Left ventricle myocardium inferior (tissue), 1 donor: Measurements from ENCODE around the gene SMIM41. TPM values are rescaled to one million over a fixed set of nuclear protein-coding genes. Genes with fewer than 3 reads are reported as not detected.

ENCODE experiments used
- DNase-seq: peaks from one replicate; pipeline ENCODE4 v3.0.0-alpha.2; 2020
- H3K27ac ChIP-seq: fragments of 200-600 bp; replicated peaks from 2 replicates; pipeline ENCODE4 v1.8.0; 2021
- H3K27me3 ChIP-seq: fragments of 200-600 bp; 2 replicates; pipeline ENCODE4 v1.8.0; 2021; ENCODE audit warnings: low read depth
- H3K36me3 ChIP-seq: fragments of 200-600 bp; 2 replicates; pipeline ENCODE4 v1.8.0; 2021
- H3K4me1 ChIP-seq: fragments of 200-600 bp; 2 replicates; pipeline ENCODE4 v1.8.0; 2021
- H3K4me3 ChIP-seq: fragments of 200-600 bp; 2 replicates; pipeline ENCODE4 v1.8.0; 2021; ENCODE audit warnings: mild to moderate bottlenecking, moderate library complexity
- H3K9me3 ChIP-seq: fragments of 200-600 bp; replicated peaks from 2 replicates; pipeline ENCODE4 v1.8.0; 2021
- intact Hi-C: fragments of 100-400 bp; cut with micrococcal nuclease; formaldehyde crosslinking; loops from one replicate; pipeline ENCODE4 v1.11.0; 2022
- total RNA-seq: library from RNA; stranded (reverse); fragmentation: NEBNext Ultra II Directional; extraction: Animal tissue kit (Norgen Biotek cat#: 25700); gene quantifications from one replicate; pipeline ENCODE4 v1.2.1, GENCODE V29; 2021
- TF ChIP-seq, protein P1 (sequence below): fragments of 200-600 bp; IDR thresholded peaks from 2 replicates; pipeline ENCODE4 v1.8.0; 2021; ENCODE audit warnings: antibody characterized with exemption, mild to moderate bottlenecking, borderline replicate concordance
- donor health status: DM: no; HTN: yes; CAD: no; lungs with severe emphysema.

SMIM41 gene
- total RNA-seq, 1 donor from 2014 or later = 0.30 TPM

GRCh38 chr12:52083638-52083996, 4.1 kb downstream of the SMIM41 start:
- intact Hi-C loops = loop anchor here (5.0 kb wide), 1 partner anchor 56 kb away; no protein-coding TSS in a partner anchor
- Histone ChIP-seq H3K27ac (no peak overlapping the region), H3K9me3 (no peaks in the 10 kb centered on the region), H3K4me1 (peaks cover 34% of the 10 kb centered on the region), H3K36me3 (no peaks in the 10 kb centered on the region), H3K4me3 (no peak overlapping the region), H3K27me3 (peaks cover 43% of the 10 kb centered on the region)
- DNase-seq = no peak
- TF ChIP-seq, protein P1, sequence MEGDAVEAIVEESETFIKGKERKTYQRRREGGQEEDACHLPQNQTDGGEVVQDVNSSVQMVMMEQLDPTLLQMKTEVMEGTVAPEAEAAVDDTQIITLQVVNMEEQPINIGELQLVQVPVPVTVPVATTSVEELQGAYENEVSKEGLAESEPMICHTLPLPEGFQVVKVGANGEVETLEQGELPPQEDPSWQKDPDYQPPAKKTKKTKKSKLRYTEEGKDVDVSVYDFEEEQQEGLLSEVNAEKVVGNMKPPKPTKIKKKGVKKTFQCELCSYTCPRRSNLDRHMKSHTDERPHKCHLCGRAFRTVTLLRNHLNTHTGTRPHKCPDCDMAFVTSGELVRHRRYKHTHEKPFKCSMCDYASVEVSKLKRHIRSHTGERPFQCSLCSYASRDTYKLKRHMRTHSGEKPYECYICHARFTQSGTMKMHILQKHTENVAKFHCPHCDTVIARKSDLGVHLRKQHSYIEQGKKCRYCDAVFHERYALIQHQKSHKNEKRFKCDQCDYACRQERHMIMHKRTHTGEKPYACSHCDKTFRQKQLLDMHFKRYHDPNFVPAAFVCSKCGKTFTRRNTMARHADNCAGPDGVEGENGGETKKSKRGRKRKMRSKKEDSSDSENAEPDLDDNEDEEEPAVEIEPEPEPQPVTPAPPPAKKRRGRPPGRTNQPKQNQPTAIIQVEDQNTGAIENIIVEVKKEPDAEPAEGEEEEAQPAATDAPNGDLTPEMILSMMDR = peak; percentile 27

- H3K36me3 ChIP-seq = no peaks in the 10 kb centered on the region
- H3K27ac ChIP-seq = no peak overlapping the region
- DNase-seq = no peak
- H3K27me3 ChIP-seq = peaks cover 54% of the 10 kb centered on the region
- intact Hi-C loops = loop anchor here (5.0 kb wide), 1 partner anchor 57 kb away; no protein-coding TSS in a partner anchor
- H3K4me3 ChIP-seq = no peak overlapping the region
- H3K9me3 ChIP-seq = no peaks in the 10 kb centered on the region
- TF ChIP-seq, protein P1 = no peak
- peaks cover 34% of the 10 kb centered on the region for H3K4me1 ChIP-seq
Observed at GRCh38 chr12:52084491-52085231, 5.2 kb downstream of the SMIM41 start.

GRCh38 chr12:52085682-52086180, 6.2 kb downstream of the SMIM41 start:
- DNase-seq = no peak
- H3K27ac ChIP-seq = no peak overlapping the region
- peaks cover 27% of the 10 kb centered on the region for H3K4me1 ChIP-seq
- intact Hi-C loops = no loop called here
- no peaks in the 10 kb centered on the region for H3K9me3 ChIP-seq
- H3K27me3 ChIP-seq = peaks cover 64% of the 10 kb centered on the region
- no peaks in the 10 kb centered on the region for H3K36me3 ChIP-seq
- no peak overlapping the region for H3K4me3 ChIP-seq
- TF ChIP-seq, protein P1 = no peak

- Histone ChIP-seq H3K4me1 (peaks cover 21% of the 10 kb centered on the region), H3K4me3 (no peak overlapping the region), H3K27me3 (peaks cover 71% of the 10 kb centered on the region), H3K36me3 (no peaks in the 10 kb centered on the region), H3K27ac (no peak overlapping the region), H3K9me3 (no peaks in the 10 kb centered on the region)
- intact Hi-C loops = no loop called here
- TF ChIP-seq, protein P1 = no peak
- DNase-seq = no peak
Observed at GRCh38 chr12:52086366-52086765, 6.9 kb downstream of the SMIM41 start.

DNA sequence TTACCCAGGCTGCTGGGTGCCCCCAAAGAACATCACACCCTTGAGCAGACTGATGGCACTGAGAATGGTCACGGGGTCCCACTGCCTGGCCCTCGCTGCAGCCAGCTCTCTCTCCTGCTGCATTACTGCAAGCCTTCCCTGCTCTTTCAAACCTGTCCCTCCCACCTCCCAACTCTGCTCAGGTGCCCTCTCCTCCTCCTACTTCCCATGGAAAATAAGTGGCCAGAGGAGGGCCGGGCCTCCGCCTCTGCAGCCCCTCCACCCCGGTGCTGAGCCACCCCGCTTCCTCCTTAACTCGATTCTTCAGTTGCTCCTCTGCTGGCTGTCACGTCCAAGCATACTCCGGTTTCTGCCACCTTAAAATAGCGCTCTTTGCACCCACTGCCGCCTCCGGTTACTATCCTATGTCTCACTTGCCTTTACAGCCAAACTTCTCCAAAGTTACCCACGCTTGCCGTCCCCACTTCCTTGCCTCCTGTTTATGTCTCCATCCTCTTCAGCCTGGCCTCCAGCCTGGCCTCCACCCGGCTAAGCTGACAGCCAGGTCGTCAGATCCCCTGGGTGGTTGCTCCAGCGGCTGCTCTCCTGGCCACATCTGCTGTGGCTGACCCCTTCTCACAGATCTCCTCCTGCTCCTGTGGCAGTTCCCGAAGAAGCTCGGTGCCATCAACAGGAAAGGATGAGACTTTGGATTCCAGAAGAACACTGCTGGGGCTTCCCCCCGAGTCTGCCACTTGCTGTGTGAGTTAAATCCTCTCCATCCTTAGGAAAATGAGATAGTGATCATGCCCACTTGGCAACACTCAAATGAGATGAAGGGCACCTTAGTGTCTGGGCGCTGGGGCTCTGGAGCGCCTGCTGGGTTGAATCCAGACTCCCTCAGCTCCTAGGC, 7.7 kb downstream of the SMIM41 start:
- peaks cover 79% of the 10 kb centered on the region for H3K27me3 ChIP-seq
- H3K4me1 ChIP-seq = peaks cover 12% of the 10 kb centered on the region
- H3K4me3 ChIP-seq = no peak overlapping the region
- no peaks in the 10 kb centered on the region for H3K36me3 ChIP-seq
- no peak overlapping the region for H3K27ac ChIP-seq
- TF ChIP-seq, protein P1 = no peak
- no peak for DNase-seq
- intact Hi-C loops = no loop called here
- H3K9me3 ChIP-seq = no peaks in the 10 kb centered on the region
